ENCODE data around the gene AQP5.

Gene AQP5

GRCh38 chr12:49961111-49961922, at the start of gene AQP5:
AQP5 (plus strand) TSS chr12:49961872; CDS start chr12:49962018, 146 bp downstream.
- H3K4me3 ChIP-seq (ENCODE audit: low read length), result no peak within 1 kb of the TSS
- no peak for TF ChIP-seq ZNF274 (IDR thresholded peaks at IDR 0.05; ENCODE audit: low read depth, low read length)

- H3K4me3 ChIP-seq (ENCODE audit: low read length), result no peak overlapping the region
- no peak for TF ChIP-seq ZNF274 (IDR thresholded peaks at IDR 0.05; ENCODE audit: low read depth, low read length)
Measured at GRCh38 chr12:49912345-49913255, 49.1 kb upstream of the AQP5 start.

GRCh38 chr12:49916129-49916919, 45.3 kb upstream of the AQP5 start:
- no peak for TF ChIP-seq ZNF274 (IDR thresholded peaks at IDR 0.05; ENCODE audit: low read depth, low read length)
- H3K4me3 ChIP-seq (ENCODE audit: low read length), result no peak overlapping the region

GRCh38 chr12:49917166-49917787, 44.4 kb upstream of the AQP5 start:
- no peak overlapping the region for H3K4me3 ChIP-seq (ENCODE audit: low read length)
- no peak for TF ChIP-seq ZNF274 (IDR thresholded peaks at IDR 0.05; ENCODE audit: low read depth, low read length)

GRCh38 chr12:49917788-49918173, 43.9 kb upstream of the AQP5 start:
- no peak for TF ChIP-seq ZNF274 (IDR thresholded peaks at IDR 0.05; ENCODE audit: low read depth, low read length)
- H3K4me3 ChIP-seq (ENCODE audit: low read length), result no peak overlapping the region

- no peak for TF ChIP-seq ZNF274 (IDR thresholded peaks at IDR 0.05; ENCODE audit: low read depth, low read length)
- no peak overlapping the region for H3K4me3 ChIP-seq (ENCODE audit: low read length)
Measured at GRCh38 chr12:49920241-49920914, 41.3 kb upstream of the AQP5 start.

GRCh38 chr12:49920915-49921286, 40.8 kb upstream of the AQP5 start:
- no peak for TF ChIP-seq ZNF274 (IDR thresholded peaks at IDR 0.05; ENCODE audit: low read depth, low read length)
- no peak overlapping the region for H3K4me3 ChIP-seq (ENCODE audit: low read length)

- no peak overlapping the region for H3K4me3 ChIP-seq (ENCODE audit: low read length)
- no peak for TF ChIP-seq ZNF274 (IDR thresholded peaks at IDR 0.05; ENCODE audit: low read depth, low read length)
Measured at GRCh38 chr12:49921299-49921698, 40.4 kb upstream of the AQP5 start.

- no peak for TF ChIP-seq ZNF274 (IDR thresholded peaks at IDR 0.05; ENCODE audit: low read depth, low read length)
- H3K4me3 ChIP-seq (ENCODE audit: low read length), result no peak overlapping the region
Measured at GRCh38 chr12:49921936-49922335, 39.7 kb upstream of the AQP5 start.

- no peak for TF ChIP-seq ZNF274 (IDR thresholded peaks at IDR 0.05; ENCODE audit: low read depth, low read length)
Measured at GRCh38 chr12:49922349-49923034, 39.2 kb upstream of the AQP5 start.

GRCh38 chr12:49923035-49923644, 38.5 kb upstream of the AQP5 start:
- H3K4me3 ChIP-seq (ENCODE audit: low read length), result no peak overlapping the region
- no peak for TF ChIP-seq ZNF274 (IDR thresholded peaks at IDR 0.05; ENCODE audit: low read depth, low read length)

More at GRCh38 chr12:49922349-49923034, 39.2 kb upstream of the AQP5 start:
- no peak overlapping the region for H3K4me3 ChIP-seq (ENCODE audit: low read length)

GRCh38 chr12:49923880-49924556, 37.7 kb upstream of the AQP5 start:
- no peak overlapping the region for H3K4me3 ChIP-seq (ENCODE audit: low read length)
- TF ChIP-seq ZNF274 (IDR thresholded peaks at IDR 0.05; ENCODE audit: low read depth, low read length), result no peak

All from GM08714 (cell line).